Neural cell (in vitro differentiated cells): Measurements from ENCODE around the gene PDE1A. TPM values are rescaled to one million over a fixed set of nuclear protein-coding genes. Genes with fewer than 3 reads are reported as not detected.

Experiments
- H2AFZ ChIP-seq: fragments of 200-600, 300-800 bp; sonication (generic), shearing (Covaris generic); 2 replicates; pipeline ENCODE4 v1.6.0; 2014; ENCODE audit warnings: low read depth, mild to moderate bottlenecking, antibody characterized with exemption, low read length, moderate library complexity
- H3F3A ChIP-seq: fragments of 200-600 bp; shearing (Covaris generic); 2 replicates; pipeline ENCODE4 v1.6.1; 2016; ENCODE audit warnings: mild to moderate bottlenecking, moderate library complexity, mixed read lengths, antibody characterized with exemption, low read length; ENCODE audit not compliant: insufficient read depth, poor library complexity, severe bottlenecking
- H3K27ac ChIP-seq: fragments of 200-600, 300-800 bp; sonication (generic), shearing (Covaris generic); 2 replicates; pipeline ENCODE4 v1.5.1; 2014; ENCODE audit warnings: mild to moderate bottlenecking, low read length, moderate library complexity
- H3K27me3 ChIP-seq: fragments of 300-800, 200-600 bp; sonication (generic), shearing (Covaris generic); 2 replicates; pipeline ENCODE4 v1.6.0; 2014; ENCODE audit warnings: mild to moderate bottlenecking, low read depth, low read length, moderate library complexity; ENCODE audit not compliant: insufficient read depth
- H3K36me3 ChIP-seq: fragments of 300-800, 200-600 bp; sonication (generic), shearing (Covaris generic); 2 replicates; pipeline ENCODE4 v1.5.1; 2014; ENCODE audit warnings: mild to moderate bottlenecking, antibody characterized with exemption, low read length, moderate library complexity; ENCODE audit not compliant: insufficient read depth
- H3K4me2 ChIP-seq: fragments of 300-800, 200-600 bp; sonication (generic), shearing (Covaris generic); 2 replicates; pipeline ENCODE4 v1.6.0; 2014; ENCODE audit warnings: mild to moderate bottlenecking, low read length
- H3K4me3 ChIP-seq: fragments of 300-800, 200-600 bp; sonication (generic), shearing (Covaris generic); 2 replicates; pipeline ENCODE4 v1.5.1; 2014; ENCODE audit warnings: mild to moderate bottlenecking, low read length, moderate library complexity
- H3K79me2 ChIP-seq: fragments of 200-600 bp; shearing (Covaris generic); replicated peaks from 2 replicates; pipeline ENCODE4 v1.6.0; 2014; ENCODE audit warnings: mild to moderate bottlenecking, low read length, moderate library complexity; ENCODE audit not compliant: insufficient read depth
- H3K9ac ChIP-seq: fragments of 300-800, 200-600 bp; sonication (generic), shearing (Covaris generic); 2 replicates; pipeline ENCODE4 v1.6.1; 2016; ENCODE audit warnings: mild to moderate bottlenecking, low read length, mixed read lengths
- H3K9me2 ChIP-seq: fragments of 200-600 bp; shearing (Covaris generic); 2 replicates; pipeline ENCODE4 v1.6.1; 2016; ENCODE audit warnings: mild to moderate bottlenecking, low read length, mixed read lengths; ENCODE audit not compliant: insufficient read depth
- H3K9me3 ChIP-seq: fragments of 200-600, 300-800 bp; sonication (generic), shearing (Covaris generic); 2 replicates; pipeline ENCODE4 v1.6.1; 2016; ENCODE audit warnings: mild to moderate bottlenecking, mixed run types, low read length, moderate library complexity, mixed read lengths
- H4K20me1 ChIP-seq: fragments of 200-600 bp; shearing (Covaris generic); 2 replicates; pipeline ENCODE4 v1.6.1; 2016; ENCODE audit warnings: mild to moderate bottlenecking, mixed run types; ENCODE audit not compliant: insufficient read depth
- CTCF ChIP-seq: fragments of 450-650 bp; IDR thresholded peaks from 2 replicates; pipeline ENCODE4 v1.5.1; 2014; ENCODE audit warnings: antibody characterized with exemption, mild to moderate bottlenecking, moderate library complexity; ENCODE audit not compliant: poor library complexity, severe bottlenecking
- EP300 ChIP-seq: fragments of 450-650 bp; conservative IDR thresholded peaks from 2 replicates; pipeline ENCODE4 v1.6.1; 2014; ENCODE audit warnings: antibody characterized with exemption, mild to moderate bottlenecking, moderate library complexity; ENCODE audit not compliant: poor library complexity, severe bottlenecking
- EZH2 ChIP-seq: fragments of 200-600, 300-800 bp; shearing (Covaris generic), sonication (generic); IDR thresholded peaks from 2 replicates; pipeline ENCODE4 v1.6.1; 2014; ENCODE audit warnings: antibody characterized with exemption, low read length, borderline replicate concordance, mild to moderate bottlenecking; ENCODE audit not compliant: insufficient read depth, poor library complexity, severe bottlenecking
- MXI1 ChIP-seq: fragments of 450-650 bp; conservative IDR thresholded peaks from 2 replicates; pipeline ENCODE4 v1.6.1; 2014; ENCODE audit warnings: antibody characterized with exemption, mild to moderate bottlenecking; ENCODE audit not compliant: poor library complexity, severe bottlenecking
- POLR2AphosphoS5 ChIP-seq: IDR thresholded peaks from 2 replicates; pipeline ENCODE4 v1.6.1; 2012
- RAD21 ChIP-seq: fragments of 450-650 bp; conservative IDR thresholded peaks from 2 replicates; pipeline ENCODE4 v1.6.1; 2014; ENCODE audit warnings: antibody characterized with exemption, mild to moderate bottlenecking, moderate library complexity
- REST ChIP-seq: IDR thresholded peaks from 2 replicates; pipeline ENCODE4 v1.6.1; 2012; ENCODE audit warnings: borderline replicate concordance
- SMC3 ChIP-seq: fragments of 450-650 bp; conservative IDR thresholded peaks from 2 replicates; pipeline ENCODE4 v1.6.1; 2014; ENCODE audit warnings: antibody characterized with exemption, mild to moderate bottlenecking, moderate library complexity; ENCODE audit not compliant: poor library complexity
- TAF1 ChIP-seq: IDR thresholded peaks from 2 replicates; pipeline ENCODE4 v1.6.1; 2012; ENCODE audit warnings: low read depth
- polyA plus RNA-seq: library from polyadenylated mRNA; depleted of rRNA; stranded (reverse); fragments of >200 nt; gene quantifications from 2 replicates; pipeline ENCODE4 v1.2.3, GENCODE V29; 2014

The PDE1A gene
- polyA plus RNA-seq, 1 donor from 2014 or later, result 1.6 TPM

GRCh38 chr2:182229297-182229696 is 197.5 kb downstream of the PDE1A start:
- Histone ChIP-seq H3K79me2 (no peaks in the 10 kb centered on the region), H3K36me3 (no peaks in the 10 kb centered on the region), H3K27me3 (no peaks in the 10 kb centered on the region), H2AFZ (no peak overlapping the region), H3K9me3 (no peaks in the 10 kb centered on the region), H4K20me1 (no peaks in the 10 kb centered on the region), H3K4me2 (no peak overlapping the region), H3K4me3 (no peak overlapping the region), H3K9me2 (no peaks in the 10 kb centered on the region), H3K9ac (no peak overlapping the region), H3F3A (no peaks in the 10 kb centered on the region), H3K27ac (no peak overlapping the region)
- TF ChIP-seq EZH2 (no peak), POLR2AphosphoS5 (no peak), MXI1 (no peak), CTCF (no peak), RAD21 (no peak)

GRCh38 chr2:182228741-182229140 is 198.1 kb downstream of the PDE1A start:
- Histone ChIP-seq H2AFZ (no peak overlapping the region), H3K9ac (no peak overlapping the region), H3F3A (no peaks in the 10 kb centered on the region), H3K36me3 (no peaks in the 10 kb centered on the region), H3K9me2 (no peaks in the 10 kb centered on the region), H3K4me2 (no peak overlapping the region), H3K27ac (no peak overlapping the region), H3K79me2 (no peaks in the 10 kb centered on the region), H3K4me3 (no peak overlapping the region), H4K20me1 (no peaks in the 10 kb centered on the region), H3K9me3 (no peaks in the 10 kb centered on the region), H3K27me3 (no peaks in the 10 kb centered on the region)
- TF ChIP-seq POLR2AphosphoS5 (no peak), SMC3 (no peak), RAD21 (no peak), TAF1 (no peak), EZH2 (no peak), CTCF (no peak), MXI1 (no peak), REST (no peak), EP300 (no peak)
